MCF 10A (cell line): ENCODE measurements around the gene VEZF1. TPM values are rescaled to one million over a fixed set of nuclear protein-coding genes. Genes with fewer than 3 reads are reported as not detected.
A peak's percentile ranks its signal among the peaks of the same experiment; 100 is the strongest.

ENCODE experiments used
- BruUV-seq: library from RNA; stranded (reverse); fragments of 400-500 nt; replicated peaks from 2 replicates; lab custom pipeline; 2021; lab: Mats Ljungman, UMichigan
- CTCF ChIA-PET: fragments of 300-600 bp; sonication (Branson Sonifier 250); formaldehyde crosslinking; extraction: SDS; loops from one replicate; lab custom pipeline; 2021; ENCODE audit warnings: antibody characterized with exemption, inconsistent platforms; lab: Yijun Ruan, JAX
- POLR2A ChIA-PET: fragments of 300-600, 350-650 bp; sonication (Branson Sonifier 250); formaldehyde crosslinking; extraction: SDS; loops from one replicate; lab custom pipeline; 2020; ENCODE audit warnings: antibody characterized with exemption, inconsistent platforms; lab: Yijun Ruan, JAX
- DNase-seq: peaks from one replicate; pipeline ENCODE4 v3.0.0-alpha.2; 2018; ENCODE audit not compliant: unreplicated experiment
- H3K27ac Mint-ChIP-seq: one replicate; pipeline ENCODE4 v1.8.0; 2022; ENCODE audit warnings: mild to moderate bottlenecking, low read depth, mixed read lengths; ENCODE audit not compliant: unreplicated experiment
- H3K27me3 Mint-ChIP-seq: one replicate; pipeline ENCODE4 v1.8.0; 2022; ENCODE audit warnings: mixed read lengths; ENCODE audit not compliant: insufficient read depth, unreplicated experiment
- H3K36me3 Mint-ChIP-seq: one replicate; pipeline ENCODE4 v1.8.0; 2022; ENCODE audit warnings: mild to moderate bottlenecking, moderate library complexity, mixed read lengths; ENCODE audit not compliant: insufficient read depth, unreplicated experiment
- H3K4me1 Mint-ChIP-seq: one replicate; pipeline ENCODE4 v1.8.0; 2022; ENCODE audit warnings: mixed read lengths; ENCODE audit not compliant: insufficient read depth, unreplicated experiment
- H3K4me3 Mint-ChIP-seq: one replicate; pipeline ENCODE4 v1.8.0; 2022; ENCODE audit warnings: mild to moderate bottlenecking, moderate library complexity, mixed read lengths; ENCODE audit not compliant: unreplicated experiment
- H3K9me3 Mint-ChIP-seq: one replicate; pipeline ENCODE4 v1.8.0; 2022; ENCODE audit warnings: mixed read lengths; ENCODE audit not compliant: unreplicated experiment
- intact Hi-C: fragments of 100-400 bp; cut with micrococcal nuclease; formaldehyde crosslinking; loops from 2 replicates; pipeline ENCODE4 v1.14.1; 2022
- total RNA-seq: library from RNA; stranded (reverse); gene quantifications from 2 replicates; pipeline ENCODE4 v1.2.3, GENCODE V29; 2022
- TF ChIP-seq, protein P1 (sequence below): fragments of 200-600 bp; IDR thresholded peaks from one replicate; pipeline ENCODE4 v1.8.0; 2022; ENCODE audit warnings: antibody characterized with exemption, mild to moderate bottlenecking; ENCODE audit not compliant: unreplicated experiment

The VEZF1 gene
- total RNA-seq, 1 experiment from 2014 or later: 66.8 TPM

DNA sequence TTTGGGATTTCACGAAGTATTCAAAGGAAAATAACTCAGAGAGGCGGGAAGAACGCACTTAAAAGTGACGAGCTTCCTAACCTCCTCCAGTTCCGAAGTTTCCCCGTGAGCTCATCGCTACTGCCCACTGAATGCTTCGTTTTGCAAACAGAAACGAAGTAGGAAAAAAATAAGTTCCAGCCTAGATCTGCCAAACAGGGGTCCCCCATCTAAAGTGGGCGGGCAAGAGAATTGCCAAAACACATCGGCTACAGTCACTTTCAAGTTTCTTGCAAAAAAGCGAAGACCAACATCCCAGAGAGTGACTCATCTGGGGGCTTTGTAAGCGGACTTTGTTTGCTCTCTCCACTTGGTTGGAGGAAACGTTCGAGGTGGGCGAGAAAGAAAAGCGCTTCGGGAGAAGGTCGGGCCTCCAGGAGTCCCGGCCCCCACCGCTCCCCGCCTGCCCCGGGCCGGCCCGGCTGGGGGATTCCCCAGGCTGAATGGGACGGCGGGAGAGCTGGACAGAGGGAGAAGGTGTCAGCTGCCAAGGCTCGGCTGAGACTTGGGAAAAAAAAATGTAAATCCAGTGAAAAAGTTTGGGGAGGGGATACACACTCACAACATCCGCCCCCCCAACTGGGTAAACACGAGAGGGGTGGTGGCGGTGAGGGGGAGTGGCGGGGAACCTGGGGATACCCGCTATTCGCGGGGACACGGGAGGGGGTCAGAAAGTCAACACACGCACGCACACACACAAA, 1.0 kb downstream of the VEZF1 start:
- H3K27ac Mint-ChIP-seq: peak overlapping the region; percentile 95
- no TSS peak for BruUV-seq
- CTCF ChIA-PET: interaction anchor here (0.6 to 3.4 kb wide), 17 partner anchors 10 to 137 kb away, joined by 3 to 31 read pairs (median 4); partner anchors contain the start of genes CUEDC1 and MRPS23
- intact Hi-C loops: loop anchor here (1.0 to 2.0 kb wide), 3 partner anchors 38 to 128 kb away; no protein-coding TSS in a partner anchor
- no peaks in the 10 kb centered on the region for H3K9me3 Mint-ChIP-seq
- POLR2A ChIA-PET: interaction anchor here (0.7 to 3.8 kb wide), 31 partner anchors 11 to 1006 kb away, joined by 3 to 55 read pairs (median 10); partner anchors contain the start of genes AKAP1, CUEDC1, MRPS23 and RNF43
- peak; percentile 56 for DNase-seq
- peak overlapping the region; percentile 99 for H3K4me3 Mint-ChIP-seq
- peaks cover 38% of the 10 kb centered on the region for H3K36me3 Mint-ChIP-seq
- no peaks in the 10 kb centered on the region for H3K27me3 Mint-ChIP-seq
- H3K4me1 Mint-ChIP-seq: peaks cover 41% of the 10 kb centered on the region
- TF ChIP-seq, protein P1, sequence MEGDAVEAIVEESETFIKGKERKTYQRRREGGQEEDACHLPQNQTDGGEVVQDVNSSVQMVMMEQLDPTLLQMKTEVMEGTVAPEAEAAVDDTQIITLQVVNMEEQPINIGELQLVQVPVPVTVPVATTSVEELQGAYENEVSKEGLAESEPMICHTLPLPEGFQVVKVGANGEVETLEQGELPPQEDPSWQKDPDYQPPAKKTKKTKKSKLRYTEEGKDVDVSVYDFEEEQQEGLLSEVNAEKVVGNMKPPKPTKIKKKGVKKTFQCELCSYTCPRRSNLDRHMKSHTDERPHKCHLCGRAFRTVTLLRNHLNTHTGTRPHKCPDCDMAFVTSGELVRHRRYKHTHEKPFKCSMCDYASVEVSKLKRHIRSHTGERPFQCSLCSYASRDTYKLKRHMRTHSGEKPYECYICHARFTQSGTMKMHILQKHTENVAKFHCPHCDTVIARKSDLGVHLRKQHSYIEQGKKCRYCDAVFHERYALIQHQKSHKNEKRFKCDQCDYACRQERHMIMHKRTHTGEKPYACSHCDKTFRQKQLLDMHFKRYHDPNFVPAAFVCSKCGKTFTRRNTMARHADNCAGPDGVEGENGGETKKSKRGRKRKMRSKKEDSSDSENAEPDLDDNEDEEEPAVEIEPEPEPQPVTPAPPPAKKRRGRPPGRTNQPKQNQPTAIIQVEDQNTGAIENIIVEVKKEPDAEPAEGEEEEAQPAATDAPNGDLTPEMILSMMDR: no peak

DNA sequence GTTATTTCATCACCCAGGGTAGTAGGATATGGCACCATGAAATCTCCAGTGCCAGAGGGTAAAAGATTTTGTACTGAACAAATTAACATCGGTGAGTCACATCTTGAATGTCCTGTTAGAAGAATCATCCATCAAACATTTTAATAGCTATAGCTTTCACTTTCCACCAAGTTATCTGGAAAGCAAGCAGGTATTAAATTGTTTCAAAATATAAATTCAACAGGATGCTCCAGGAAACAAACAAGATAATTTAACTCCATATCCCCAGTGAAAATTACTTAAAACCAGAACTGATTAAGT, 2.4 kb downstream of the VEZF1 start:
- CTCF ChIA-PET: interaction anchor here (0.6 to 3.4 kb wide), 20 partner anchors 10 to 137 kb away, joined by 3 to 31 read pairs (median 4); partner anchors contain the start of genes CUEDC1 and MRPS23
- BruUV-seq: no TSS peak
- intact Hi-C loops: loop anchor here (2.0 kb wide), 1 partner anchor 31 kb away; the partner anchor contains the start of gene CUEDC1
- Mint-ChIP-seq H3K27ac (peak overlapping the region; percentile 87), H3K4me1 (peaks cover 46% of the 10 kb centered on the region), H3K9me3 (no peaks in the 10 kb centered on the region), H3K27me3 (no peaks in the 10 kb centered on the region), H3K4me3 (peak overlapping the region; percentile 99), H3K36me3 (peaks cover 51% of the 10 kb centered on the region)
- DNase-seq: peak; percentile 88
- TF ChIP-seq, protein P1: no peak
- POLR2A ChIA-PET: interaction anchor here (0.8 to 3.8 kb wide), 28 partner anchors 9 to 1004 kb away, joined by 3 to 55 read pairs (median 12); partner anchors contain the start of genes AKAP1, CUEDC1, MRPS23 and RNF43

DNA sequence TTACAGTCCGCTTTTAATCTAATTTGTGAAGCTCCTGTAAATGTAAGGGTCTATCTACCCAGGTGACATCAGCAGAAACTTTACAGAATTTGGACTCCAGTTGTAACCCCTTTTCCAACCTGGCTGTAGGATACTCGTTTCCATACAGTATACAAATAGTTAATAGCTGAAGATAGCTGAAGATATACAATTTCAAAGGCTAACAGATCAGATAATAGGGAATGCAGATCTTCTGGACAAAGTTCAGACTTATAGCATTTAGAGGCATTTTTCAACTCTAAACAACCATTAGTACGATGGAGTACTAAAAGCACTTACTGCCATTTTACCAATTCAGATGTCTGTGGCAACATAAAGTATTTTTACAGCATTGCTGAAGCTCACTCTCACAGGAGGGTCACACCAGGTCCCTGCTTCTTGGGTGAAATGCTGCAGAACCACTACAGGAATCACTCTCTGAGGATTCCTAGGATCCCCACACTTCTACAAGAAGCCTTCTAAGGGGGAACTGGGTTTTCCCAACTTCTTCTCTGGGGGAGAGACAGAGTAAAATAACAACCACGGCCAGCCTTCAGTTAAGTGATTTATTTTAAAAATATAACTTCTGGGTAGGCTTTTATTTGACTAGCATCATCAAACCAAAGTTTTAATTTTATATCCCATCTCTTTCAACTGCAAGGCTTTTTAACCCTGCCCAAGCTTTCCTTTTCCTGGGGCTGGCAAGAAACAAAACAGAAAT, 2.9 kb downstream of the VEZF1 start:
- H3K9me3 Mint-ChIP-seq: no peaks in the 10 kb centered on the region
- BruUV-seq: no TSS peak
- POLR2A ChIA-PET: interaction anchor here (0.6 to 3.8 kb wide), 24 partner anchors 8 to 136 kb away, joined by 3 to 55 read pairs (median 15); partner anchors contain the start of genes CUEDC1, MRPS23 and SRSF1
- peak overlapping the region; percentile 87 for H3K27ac Mint-ChIP-seq
- H3K36me3 Mint-ChIP-seq: peaks cover 57% of the 10 kb centered on the region
- TF ChIP-seq, protein P1: no peak
- peak overlapping the region; percentile 99 for H3K4me3 Mint-ChIP-seq
- no peak for DNase-seq
- peaks cover 46% of the 10 kb centered on the region for H3K4me1 Mint-ChIP-seq
- no peaks in the 10 kb centered on the region for H3K27me3 Mint-ChIP-seq
- CTCF ChIA-PET: interaction anchor here (0.7 to 3.4 kb wide), 15 partner anchors 9 to 136 kb away, joined by 3 to 31 read pairs (median 4); partner anchors contain the start of gene CUEDC1
- intact Hi-C loops: loop anchor here (1.0 to 2.0 kb wide), 2 partner anchors 30 to 48 kb away; partner anchors contain the start of gene CUEDC1
